ENCODE data around the gene ACKR2.

- TF ChIP-seq CTCF (IDR thresholded peaks at IDR 0.05): no peak
- no peak for TF ChIP-seq CHD2 (IDR thresholded peaks at IDR 0.05; ENCODE audit: low read length, partially characterized antibody)
- no peak for TF ChIP-seq PBX3 (IDR thresholded peaks at IDR 0.05)
- TF ChIP-seq USF2 (IDR thresholded peaks at IDR 0.05; ENCODE audit: borderline replicate concordance, low read depth, low read length): no peak
- no peak for TF ChIP-seq RCOR1 (IDR thresholded peaks at IDR 0.05; ENCODE audit: low read length)
Measured at GRCh38 chr3:42809202-42809601, at the start of gene ACKR2.
